Prostate gland (tissue), 2 donors: ENCODE measurements around the gene ATP2A2. TPM values are rescaled to one million over a fixed set of nuclear protein-coding genes. Genes with fewer than 3 reads are reported as not detected.

Experiments
- DNase-seq: peaks from one replicate; pipeline ENCODE4 v3.0.0-alpha.2; 2019; ENCODE audit warnings: low spot score
- H3K27ac ChIP-seq, 2 donors: fragments of 200-600 bp; sonication (generic); 2 replicates each; pipeline ENCODE4 v1.5.1; 2017 to 2019
- H3K27me3 ChIP-seq: fragments of 200-600 bp; sonication (generic); replicated peaks from 2 replicates; pipeline ENCODE4 v1.5.1; 2019; ENCODE audit not compliant: insufficient read depth
- H3K36me3 ChIP-seq, 2 donors: fragments of 200-600 bp; sonication (generic); 1 replicate in 1 of 2; 2 replicates in 1 of 2; pipeline versions ENCODE4 v1.5.1 to v1.8.1; 2017 to 2019
- H3K4me1 ChIP-seq: fragments of 200-600 bp; sonication (generic); replicated peaks from 2 replicates; pipeline ENCODE4 v1.5.1; 2019
- H3K4me3 ChIP-seq, 2 donors: fragments of 200-600 bp; sonication (generic); 2 replicates each; pipeline ENCODE4 v1.5.1; 2017 to 2019
- H3K9me3 ChIP-seq: fragments of 200-600 bp; sonication (generic); 2 replicates; pipeline ENCODE4 v1.5.1; 2017
- POLR2A ChIP-seq: fragments of 450-650 bp; IDR thresholded peaks from one replicate; pipeline ENCODE4 v1.6.1; 2016; ENCODE audit warnings: antibody characterized with exemption, mild to moderate bottlenecking
- POLR2AphosphoS5 ChIP-seq: sonication (generic); formaldehyde crosslinking; IDR thresholded peaks from one replicate; pipeline ENCODE4 v1.6.1; 2017; ENCODE audit warnings: antibody characterized with exemption
- WGBS: methylation state at CpG from one replicate; pipeline ENCODE4 v1.1.5; 2018; 5-methylcytosine and 5-hydroxymethylcytosine counted together
- intact Hi-C: fragments of 100-400 bp; cut with DNase I; formaldehyde crosslinking; loops from one replicate; pipeline ENCODE4 v1.14.2; 2022
- total RNA-seq, 2 donors: library from RNA; depleted of rRNA; stranded (reverse); fragments of >200 nt; gene quantifications; one replicate each; pipeline ENCODE4 v1.1.0, GENCODE V29; 2016
- TF ChIP-seq, protein P1 (sequence below), 4 experiments: fragments of 200-600 bp in 2 of 4; fragments of 450-650 bp in 2 of 4; sonication (generic) in 2 of 4; IDR thresholded peaks; 1 replicate in 3 of 4; 2 replicates in 1 of 4; pipeline ENCODE4 v1.5.1; 2016 to 2019; ENCODE audit warnings: antibody characterized with exemption in 4 of 4, mild to moderate bottlenecking in 2 of 4, moderate library complexity in 2 of 4

ATP2A2 gene
- total RNA-seq, 2 donors from 2014 or later, result 121 to 209 TPM

DNA sequence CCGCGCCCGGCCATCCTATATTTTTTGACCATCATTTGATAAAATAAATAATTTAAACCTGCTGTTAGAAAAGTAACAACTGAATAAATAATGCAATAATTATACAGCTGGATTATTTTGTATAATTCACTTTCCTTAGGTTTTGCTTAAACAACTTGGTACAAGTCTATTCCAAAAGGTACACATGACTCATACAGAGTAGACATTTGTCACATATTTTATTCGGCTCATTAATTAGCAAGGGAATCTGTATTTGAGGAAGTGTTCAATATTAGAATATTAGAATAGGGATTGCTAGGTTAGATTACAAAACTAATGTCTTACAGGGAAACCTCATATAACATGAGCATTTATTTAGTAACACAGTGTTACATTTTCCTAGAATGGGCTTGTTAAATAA, 48.7 kb downstream of the ATP2A2 start:
- no peak for DNase-seq
- TF ChIP-seq, protein P1, sequence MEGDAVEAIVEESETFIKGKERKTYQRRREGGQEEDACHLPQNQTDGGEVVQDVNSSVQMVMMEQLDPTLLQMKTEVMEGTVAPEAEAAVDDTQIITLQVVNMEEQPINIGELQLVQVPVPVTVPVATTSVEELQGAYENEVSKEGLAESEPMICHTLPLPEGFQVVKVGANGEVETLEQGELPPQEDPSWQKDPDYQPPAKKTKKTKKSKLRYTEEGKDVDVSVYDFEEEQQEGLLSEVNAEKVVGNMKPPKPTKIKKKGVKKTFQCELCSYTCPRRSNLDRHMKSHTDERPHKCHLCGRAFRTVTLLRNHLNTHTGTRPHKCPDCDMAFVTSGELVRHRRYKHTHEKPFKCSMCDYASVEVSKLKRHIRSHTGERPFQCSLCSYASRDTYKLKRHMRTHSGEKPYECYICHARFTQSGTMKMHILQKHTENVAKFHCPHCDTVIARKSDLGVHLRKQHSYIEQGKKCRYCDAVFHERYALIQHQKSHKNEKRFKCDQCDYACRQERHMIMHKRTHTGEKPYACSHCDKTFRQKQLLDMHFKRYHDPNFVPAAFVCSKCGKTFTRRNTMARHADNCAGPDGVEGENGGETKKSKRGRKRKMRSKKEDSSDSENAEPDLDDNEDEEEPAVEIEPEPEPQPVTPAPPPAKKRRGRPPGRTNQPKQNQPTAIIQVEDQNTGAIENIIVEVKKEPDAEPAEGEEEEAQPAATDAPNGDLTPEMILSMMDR (IDR thresholded peaks at IDR 0.05), result no peak
- TF ChIP-seq POLR2A (no peak), POLR2AphosphoS5 (no peak)
- Histone ChIP-seq H3K9me3 (no peaks in the 10 kb centered on the region), H3K4me1 (no peaks in the 10 kb centered on the region), H3K27ac (no peak overlapping the region), H3K4me3 (no peak overlapping the region), H3K27me3 (no peaks in the 10 kb centered on the region), H3K36me3 (peaks cover 3 to 24% of the 10 kb centered on the region in 2 donors)
- 86% methylated on average over 4 of the region's 4 CpGs for WGBS
- intact Hi-C loops, result no loop called here

DNA sequence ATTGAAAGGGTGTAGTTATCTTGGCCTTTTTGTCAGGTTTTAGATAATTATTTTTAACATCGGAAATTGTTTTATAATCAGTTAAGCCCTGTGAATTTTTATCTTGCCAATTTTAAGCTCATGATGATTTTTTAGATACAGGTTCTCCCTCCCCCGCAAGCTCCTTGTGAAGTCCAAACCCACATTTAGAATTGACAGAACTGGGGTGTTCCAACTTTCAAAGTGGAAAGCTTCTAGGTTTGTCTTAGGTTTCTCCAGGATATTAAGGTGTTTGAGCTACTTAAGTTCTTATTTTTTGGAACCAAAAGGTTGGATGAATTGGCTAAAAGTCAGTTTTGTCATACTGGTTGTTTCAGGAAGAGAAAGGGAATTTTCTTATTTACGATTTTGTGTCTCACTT, 49.1 kb downstream of the ATP2A2 start:
- no peak overlapping the region for H3K4me3 ChIP-seq
- no peaks in the 10 kb centered on the region for H3K27me3 ChIP-seq
- intact Hi-C loops, result no loop called here
- no peak overlapping the region for H3K27ac ChIP-seq
- TF ChIP-seq POLR2A, result no peak
- WGBS, result 64% methylated on average over 3 of the region's 3 CpGs
- H3K9me3 ChIP-seq, result no peaks in the 10 kb centered on the region
- H3K36me3 ChIP-seq, result peaks cover 3 to 24% of the 10 kb centered on the region in 2 donors
- no peaks in the 10 kb centered on the region for H3K4me1 ChIP-seq
- no peak for DNase-seq

DNA sequence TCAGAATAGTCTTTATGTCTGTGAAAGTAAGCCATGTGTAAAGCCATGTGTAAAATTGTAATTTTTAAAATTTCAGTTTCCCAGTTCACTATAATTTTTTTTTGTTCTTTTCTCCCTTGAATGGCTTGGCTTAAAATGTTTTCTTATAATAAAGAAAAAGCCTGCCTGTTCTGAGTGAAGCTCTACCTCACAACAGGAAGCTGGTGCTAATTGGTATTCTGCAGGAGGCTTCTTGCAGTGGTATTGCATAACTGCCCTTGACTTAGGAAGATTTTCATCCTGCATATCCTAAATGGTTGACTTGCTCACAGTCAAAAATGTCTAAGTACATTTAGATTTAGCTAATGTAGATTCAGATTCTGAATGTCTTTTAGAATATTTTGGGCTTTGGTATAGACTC, 49.5 kb downstream of the ATP2A2 start:
- TF ChIP-seq, protein P1 (IDR thresholded peaks at IDR 0.05), result no peak
- TF ChIP-seq POLR2A (no peak), POLR2AphosphoS5 (no peak)
- Histone ChIP-seq H3K36me3 (peaks cover 3 to 27% of the 10 kb centered on the region in 2 donors), H3K9me3 (no peaks in the 10 kb centered on the region), H3K4me3 (no peak overlapping the region), H3K27me3 (no peaks in the 10 kb centered on the region), H3K4me1 (no peaks in the 10 kb centered on the region), H3K27ac (no peak overlapping the region)
- intact Hi-C loops, result no loop called here
- no peak for DNase-seq

DNA sequence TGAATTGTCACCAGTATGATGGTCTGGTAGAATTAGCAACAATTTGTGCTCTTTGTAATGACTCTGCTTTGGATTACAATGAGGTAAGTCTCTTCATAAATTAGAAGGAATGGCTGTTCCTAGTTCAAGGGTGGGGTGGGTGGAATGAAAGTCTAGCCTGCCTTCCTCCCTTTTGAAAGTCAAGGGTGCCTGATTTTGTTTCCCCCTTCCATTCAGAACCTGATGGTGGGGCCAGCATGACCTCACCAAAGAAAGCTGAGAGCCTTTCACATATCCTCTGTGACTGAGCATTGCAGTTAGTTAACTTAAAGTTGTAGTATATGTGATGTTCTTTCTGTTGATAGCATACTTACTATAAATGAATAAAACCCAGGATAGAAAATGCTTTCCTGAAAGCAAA, 52.2 kb downstream of the ATP2A2 start:
- TF ChIP-seq, protein P1 (IDR thresholded peaks at IDR 0.05), result no peak
- no peak for TF ChIP-seq POLR2A
- no peak for TF ChIP-seq POLR2AphosphoS5
- peaks cover 5 to 40% of the 10 kb centered on the region in 2 donors for H3K36me3 ChIP-seq
- no peak overlapping the region for H3K4me3 ChIP-seq
- H3K4me1 ChIP-seq, result peaks cover under 1% of the 10 kb centered on the region
- H3K27ac ChIP-seq, result no peak overlapping the region
- DNase-seq, result no peak
- H3K27me3 ChIP-seq, result no peaks in the 10 kb centered on the region
- H3K9me3 ChIP-seq, result no peaks in the 10 kb centered on the region
- intact Hi-C loops, result no loop called here

DNA sequence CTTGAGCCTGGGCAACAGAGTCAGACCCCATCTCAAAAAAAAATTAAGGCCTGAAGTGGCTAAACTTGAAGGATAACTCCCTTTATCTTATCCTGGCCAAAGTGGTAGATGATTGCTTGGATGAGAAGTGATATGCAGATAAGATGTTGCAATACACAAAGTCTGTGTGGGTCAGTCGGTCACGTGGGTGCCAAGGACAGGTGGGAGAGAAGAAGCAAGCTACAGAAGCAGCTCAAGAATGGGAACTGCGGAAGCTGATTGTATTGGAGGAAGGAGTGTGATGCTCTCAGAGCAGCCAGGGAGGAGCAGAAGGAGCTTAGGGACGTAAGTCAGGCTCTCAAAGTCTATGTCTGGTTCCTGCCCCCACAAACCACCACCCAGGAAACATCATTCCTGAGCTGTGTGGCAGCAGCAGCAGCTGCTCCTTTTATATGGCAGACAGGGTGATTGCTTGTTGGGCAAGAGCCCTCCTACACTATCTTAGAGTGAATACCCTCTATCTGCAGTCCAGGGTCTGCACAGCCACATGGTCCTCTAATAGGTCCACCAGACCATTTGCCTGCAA, 54.5 kb downstream of the ATP2A2 start:
- Histone ChIP-seq H3K4me1 (peaks cover 8% of the 10 kb centered on the region), H3K27me3 (no peaks in the 10 kb centered on the region), H3K36me3 (peaks cover 5 to 31% of the 10 kb centered on the region in 2 donors), H3K27ac (no peak overlapping the region), H3K4me3 (no peak overlapping the region), H3K9me3 (no peaks in the 10 kb centered on the region)
- no peak for DNase-seq
- intact Hi-C loops, result no loop called here
- TF ChIP-seq POLR2AphosphoS5 (no peak), POLR2A (no peak)
- TF ChIP-seq, protein P1 (IDR thresholded peaks at IDR 0.05), result no peak
- 90% methylated on average over 4 of the region's 4 CpGs for WGBS
